WTC11 (cell line): ENCODE data around the gene ELMO1.

Experiments used
- RORB ChIP-seq: fragments of 250-450 bp; sonication (Bioruptor Pico); IDR thresholded peaks from 2 replicates; pipeline ENCODE4 v1.9.0; 2021; ENCODE audit warnings: mild to moderate bottlenecking
- TF ChIP-seq, protein P1 (sequence below): fragments of 200-600 bp; IDR thresholded peaks from 2 replicates; pipeline ENCODE4 v1.8.0; 2022; ENCODE audit warnings: antibody characterized with exemption

DNA sequence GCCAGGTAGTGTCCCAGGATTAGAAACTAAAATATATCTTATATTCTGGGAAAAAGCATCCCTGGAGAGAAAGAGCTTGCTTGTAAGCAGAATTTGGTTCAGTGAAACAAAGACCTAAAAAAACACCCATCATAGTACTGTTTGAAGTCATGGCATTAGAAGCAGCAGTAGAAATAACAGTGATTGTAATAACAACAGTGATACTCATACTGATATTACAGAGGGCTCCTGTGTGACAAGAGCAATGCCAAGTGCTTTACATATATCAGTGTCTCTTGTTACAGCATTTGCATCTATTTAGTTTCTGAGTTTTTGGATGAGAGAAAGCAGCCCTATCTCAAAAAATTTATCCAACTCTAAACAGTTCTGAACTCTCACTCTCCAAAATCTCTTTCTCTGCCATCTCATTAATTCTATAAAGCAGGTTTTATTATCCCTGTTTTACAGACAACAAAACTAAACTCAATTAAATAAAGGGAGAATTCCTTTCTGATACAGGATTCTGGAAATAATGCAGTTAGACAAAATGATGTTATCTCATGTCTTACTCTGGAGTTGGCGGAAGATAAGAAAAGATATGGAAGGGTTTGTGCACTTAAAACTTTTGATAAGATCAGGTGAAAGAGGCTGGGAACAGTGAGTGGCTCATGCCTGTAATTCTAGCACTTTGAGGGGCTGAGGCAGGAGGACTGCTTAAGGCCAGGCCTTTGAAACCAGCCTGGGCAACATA is 577.9 kb downstream of the ELMO1 start:
- TF ChIP-seq, protein P1, sequence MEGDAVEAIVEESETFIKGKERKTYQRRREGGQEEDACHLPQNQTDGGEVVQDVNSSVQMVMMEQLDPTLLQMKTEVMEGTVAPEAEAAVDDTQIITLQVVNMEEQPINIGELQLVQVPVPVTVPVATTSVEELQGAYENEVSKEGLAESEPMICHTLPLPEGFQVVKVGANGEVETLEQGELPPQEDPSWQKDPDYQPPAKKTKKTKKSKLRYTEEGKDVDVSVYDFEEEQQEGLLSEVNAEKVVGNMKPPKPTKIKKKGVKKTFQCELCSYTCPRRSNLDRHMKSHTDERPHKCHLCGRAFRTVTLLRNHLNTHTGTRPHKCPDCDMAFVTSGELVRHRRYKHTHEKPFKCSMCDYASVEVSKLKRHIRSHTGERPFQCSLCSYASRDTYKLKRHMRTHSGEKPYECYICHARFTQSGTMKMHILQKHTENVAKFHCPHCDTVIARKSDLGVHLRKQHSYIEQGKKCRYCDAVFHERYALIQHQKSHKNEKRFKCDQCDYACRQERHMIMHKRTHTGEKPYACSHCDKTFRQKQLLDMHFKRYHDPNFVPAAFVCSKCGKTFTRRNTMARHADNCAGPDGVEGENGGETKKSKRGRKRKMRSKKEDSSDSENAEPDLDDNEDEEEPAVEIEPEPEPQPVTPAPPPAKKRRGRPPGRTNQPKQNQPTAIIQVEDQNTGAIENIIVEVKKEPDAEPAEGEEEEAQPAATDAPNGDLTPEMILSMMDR: no peak
- TF ChIP-seq RORB (CRISPR knock-in tag): no peak
